Tibial nerve (tissue), 4 donors: ENCODE data around the gene FAM107B. TPM values are rescaled to one million over a fixed set of nuclear protein-coding genes. Genes with fewer than 3 reads are reported as not detected.
A peak's percentile ranks its signal among the peaks of the same experiment; 100 is the strongest.

Source experiments
- DNase-seq, 2 donors: peaks; one replicate each; pipeline ENCODE4 v3.0.0-alpha.2; 2019; ENCODE audit warnings: low spot score in 2 of 2
- H3K27ac ChIP-seq, 4 donors: fragments of 200-600 bp; sonication (generic) in 3 of 4; one replicate each; pipeline ENCODE4 v1.5.1; 2017 to 2019; ENCODE audit warnings: mild to moderate bottlenecking in 1 of 4
- H3K27me3 ChIP-seq, 2 donors: fragments of 200-600 bp; sonication (generic) in 1 of 2; one replicate each; pipeline versions ENCODE4 v1.5.1 to v1.6.0; 2017 to 2019
- H3K36me3 ChIP-seq, 3 donors: fragments of 200-600 bp; sonication (generic); one replicate each; pipeline ENCODE4 v1.5.1; 2018 to 2019
- H3K4me1 ChIP-seq, 4 donors: fragments of 200-600 bp; sonication (generic) in 3 of 4; one replicate each; pipeline ENCODE4 v1.5.1; 2017 to 2019
- H3K4me3 ChIP-seq, 4 donors: fragments of 200-600 bp; sonication (generic) in 3 of 4; one replicate each; pipeline ENCODE4 v1.5.1; 2017 to 2019; ENCODE audit warnings: mild to moderate bottlenecking in 1 of 4, moderate library complexity in 1 of 4
- H3K9me3 ChIP-seq, 4 donors: fragments of 200-600 bp; sonication (generic) in 3 of 4; one replicate each; pipeline ENCODE4 v1.5.1; 2017 to 2019
- CTCF ChIP-seq, 5 experiments: fragments of 200-600 bp in 3 of 5; fragments of 450-650 bp in 2 of 5; sonication (generic) in 3 of 5; IDR thresholded peaks; one replicate each; pipeline ENCODE4 v1.5.1; 2016 to 2019; ENCODE audit warnings: antibody characterized with exemption in 5 of 5, mild to moderate bottlenecking in 3 of 5, moderate library complexity in 2 of 5
- EP300 ChIP-seq, 2 donors: sonication (generic); formaldehyde crosslinking; IDR thresholded peaks; one replicate each; pipeline ENCODE4 v1.6.1; 2017; ENCODE audit warnings: antibody characterized with exemption in 2 of 2, mild to moderate bottlenecking in 1 of 2
- POLR2A ChIP-seq, 2 donors: fragments of 450-650 bp; IDR thresholded peaks; one replicate each; pipeline ENCODE4 v1.6.1; 2017; ENCODE audit warnings: antibody characterized with exemption in 2 of 2, mild to moderate bottlenecking in 2 of 2, moderate library complexity in 2 of 2
- WGBS, 2 donors: methylation state at CpG; one replicate each; pipeline ENCODE4 v1.1.5; 2018; 5-methylcytosine and 5-hydroxymethylcytosine counted together
- total RNA-seq, 4 donors: library from RNA; depleted of rRNA; stranded (reverse); fragments of >200 nt; gene quantifications; one replicate each; pipeline ENCODE4 v1.1.0, GENCODE V29; 2016

FAM107B gene
- total RNA-seq, 4 donors from 2014 or later = 9.8 to 26.7 (median 16.9) TPM

GRCh38 chr10:14555807-14556206 is 218.9 kb downstream of the FAM107B start:
- no peaks in the 10 kb centered on the region for H3K36me3 ChIP-seq
- H3K4me1 ChIP-seq = peaks cover 0 to 37% (median 23%) of the 10 kb centered on the region in 4 donors
- no peaks in the 10 kb centered on the region for H3K9me3 ChIP-seq
- WGBS, 2 donors = 57 to 67% methylated on average over 4 of the region's 4 CpGs
- no peak for TF ChIP-seq EP300 (IDR thresholded peaks at IDR 0.05)
- TF ChIP-seq CTCF (IDR thresholded peaks at IDR 0.05) = no peak
- no peak for TF ChIP-seq POLR2A (IDR thresholded peaks at IDR 0.05)
- H3K27me3 ChIP-seq = no peaks in the 10 kb centered on the region
- peak overlapping the region in 2 of 4 donors; percentile 61 to 67 for H3K27ac ChIP-seq
- DNase-seq = no peak
- no peak overlapping the region for H3K4me3 ChIP-seq

GRCh38 chr10:14554491-14555205 is 220.0 kb downstream of the FAM107B start:
- Histone ChIP-seq H3K4me3 (no peak overlapping the region), H3K27me3 (no peaks in the 10 kb centered on the region), H3K4me1 (peaks cover 0 to 43% (median 25%) of the 10 kb centered on the region in 4 donors), H3K9me3 (no peaks in the 10 kb centered on the region), H3K27ac (peak overlapping the region in 2 of 4 donors; percentile 24 to 36), H3K36me3 (no peaks in the 10 kb centered on the region)
- TF ChIP-seq POLR2A (IDR thresholded peaks at IDR 0.05) (no peak), EP300 (IDR thresholded peaks at IDR 0.05) (peak in 1 of 2 donors; percentile 48)
- DNase-seq = no peak
- 76 to 89% methylated on average over 3 of the region's 3 CpGs for WGBS, 2 donors

- DNase-seq = no peak
- 85 to 86% methylated on average over 3 of the region's 3 CpGs for WGBS, 2 donors
- H3K27ac ChIP-seq = peak overlapping the region in 2 of 4 donors; percentile 24 to 36
- no peak overlapping the region for H3K4me3 ChIP-seq
- H3K4me1 ChIP-seq = peaks cover 0 to 49% (median 28%) of the 10 kb centered on the region in 4 donors
- TF ChIP-seq CTCF (IDR thresholded peaks at IDR 0.05) (no peak), POLR2A (IDR thresholded peaks at IDR 0.05) (no peak), EP300 (IDR thresholded peaks at IDR 0.05) (no peak)
- no peaks in the 10 kb centered on the region for H3K36me3 ChIP-seq
- no peaks in the 10 kb centered on the region for H3K9me3 ChIP-seq
- no peaks in the 10 kb centered on the region for H3K27me3 ChIP-seq
Observed at GRCh38 chr10:14554091-14554490, 220.6 kb downstream of the FAM107B start.

- 82 to 86% methylated on average over 1 of the region's 1 CpG for WGBS, 2 donors
- Histone ChIP-seq H3K27me3 (no peaks in the 10 kb centered on the region), H3K36me3 (no peaks in the 10 kb centered on the region), H3K9me3 (no peaks in the 10 kb centered on the region), H3K4me3 (no peak overlapping the region), H3K4me1 (peaks cover 0 to 51% (median 31%) of the 10 kb centered on the region in 4 donors), H3K27ac (peak overlapping the region in 1 of 4 donors; percentile 36)
- no peak for TF ChIP-seq CTCF (IDR thresholded peaks at IDR 0.05)
- no peak for DNase-seq
Observed at GRCh38 chr10:14553448-14553847, 221.2 kb downstream of the FAM107B start.

- Histone ChIP-seq H3K36me3 (no peaks in the 10 kb centered on the region), H3K27me3 (no peaks in the 10 kb centered on the region), H3K9me3 (no peaks in the 10 kb centered on the region), H3K27ac (no peak overlapping the region), H3K4me1 (peaks cover 0 to 51% (median 33%) of the 10 kb centered on the region in 4 donors), H3K4me3 (no peak overlapping the region)
- 81 to 88% methylated on average over 4 of the region's 4 CpGs for WGBS, 2 donors
- DNase-seq = no peak
- no peak for TF ChIP-seq EP300 (IDR thresholded peaks at IDR 0.05)
Observed at GRCh38 chr10:14552015-14552414, 222.7 kb downstream of the FAM107B start.

GRCh38 chr10:14550471-14550981 is 224.2 kb downstream of the FAM107B start:
- no peak for TF ChIP-seq CTCF (IDR thresholded peaks at IDR 0.05)
- TF ChIP-seq EP300 (IDR thresholded peaks at IDR 0.05) = no peak
- TF ChIP-seq POLR2A (IDR thresholded peaks at IDR 0.05) = no peak
- Histone ChIP-seq H3K4me1 (peaks cover 0 to 36% (median 21%) of the 10 kb centered on the region in 4 donors), H3K36me3 (no peaks in the 10 kb centered on the region), H3K27me3 (no peaks in the 10 kb centered on the region), H3K27ac (peak overlapping the region in 1 of 4 donors; percentile 47), H3K9me3 (no peaks in the 10 kb centered on the region), H3K4me3 (no peak overlapping the region)
- no peak for DNase-seq
- 84 to 88% methylated on average over 6 of the region's 6 CpGs for WGBS, 2 donors
